HG03571 (cell line): ENCODE data around the gene CDCA8.
"Not testable (repeated sequence)": the region's sequence is repeated elsewhere in the genome, so short reads cannot be mapped to it uniquely, and the experiment has no call there.

Experiments
- ATAC-seq: cut with Tn5 transposase; IDR thresholded peaks from one replicate; pipeline ENCODE4 v1.9.1; 2021; ENCODE audit not compliant: unreplicated experiment

CDCA8 gene

DNA sequence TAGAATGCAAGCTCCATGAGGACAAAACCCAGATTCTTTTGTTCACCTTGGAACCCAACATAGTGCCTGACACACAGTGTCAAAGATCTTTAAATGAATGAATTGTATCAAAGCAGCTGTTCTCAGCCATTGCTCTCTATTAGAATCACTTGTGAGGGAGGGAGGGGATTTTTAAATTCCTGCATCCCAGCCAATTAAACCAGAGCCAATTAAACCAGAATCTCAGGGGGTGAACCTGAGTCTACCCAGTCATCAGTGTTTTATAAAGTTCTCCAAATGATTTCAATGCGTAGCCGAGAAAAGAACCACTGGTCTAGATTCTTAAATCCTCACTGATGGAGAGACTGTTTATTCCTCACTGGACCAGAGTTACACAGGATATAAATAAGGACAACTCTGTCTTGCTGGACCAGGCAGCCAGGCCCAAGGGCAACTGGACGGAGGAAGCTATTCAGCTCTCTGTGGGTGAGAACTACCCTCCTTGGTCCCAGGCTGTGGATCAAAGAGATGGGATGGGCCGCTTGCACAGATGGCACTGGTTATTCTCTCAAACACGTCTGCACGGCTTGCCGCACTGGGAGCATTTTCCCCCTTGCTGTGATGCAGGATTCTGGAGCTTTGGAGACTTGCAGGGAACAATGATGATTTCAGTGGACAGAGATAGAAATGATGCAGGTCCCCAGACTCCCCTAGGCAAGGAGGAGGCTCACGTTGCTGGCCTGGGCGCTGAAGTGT, 20.0 kb upstream of the CDCA8 start:
- ATAC-seq, result no peak

GRCh38 chr1:37673920-37674319, 18.4 kb upstream of the CDCA8 start:
- ATAC-seq, result no peak

- no peak for ATAC-seq
These were observed 15.8 kb upstream of the CDCA8 start for GRCh38 chr1:37676281-37677142.

DNA sequence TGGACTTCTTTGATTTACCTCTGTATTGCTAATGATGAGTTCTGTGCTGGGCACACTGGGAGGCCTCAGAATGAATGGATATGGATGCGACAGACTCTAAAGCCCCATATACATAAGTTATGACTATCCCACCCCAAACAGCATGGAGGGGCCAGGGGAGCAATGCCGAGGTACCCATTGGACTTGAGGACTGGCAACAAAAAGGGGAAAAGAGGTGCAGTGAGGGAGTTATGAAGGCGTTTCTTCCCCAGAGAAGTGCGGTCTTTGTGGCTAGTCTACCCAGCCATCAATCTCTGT, 15.2 kb upstream of the CDCA8 start:
- no peak for ATAC-seq

- ATAC-seq, result no peak
These were observed 14.5 kb upstream of the CDCA8 start for GRCh38 chr1:37677808-37678207.

GRCh38 chr1:37680933-37681332, 11.4 kb upstream of the CDCA8 start:
- no peak for ATAC-seq

GRCh38 chr1:37682334-37682987, 9.9 kb upstream of the CDCA8 start:
- no peak for ATAC-seq

GRCh38 chr1:37684182-37684581, 8.1 kb upstream of the CDCA8 start:
- ATAC-seq, result not testable (repeated sequence)

DNA sequence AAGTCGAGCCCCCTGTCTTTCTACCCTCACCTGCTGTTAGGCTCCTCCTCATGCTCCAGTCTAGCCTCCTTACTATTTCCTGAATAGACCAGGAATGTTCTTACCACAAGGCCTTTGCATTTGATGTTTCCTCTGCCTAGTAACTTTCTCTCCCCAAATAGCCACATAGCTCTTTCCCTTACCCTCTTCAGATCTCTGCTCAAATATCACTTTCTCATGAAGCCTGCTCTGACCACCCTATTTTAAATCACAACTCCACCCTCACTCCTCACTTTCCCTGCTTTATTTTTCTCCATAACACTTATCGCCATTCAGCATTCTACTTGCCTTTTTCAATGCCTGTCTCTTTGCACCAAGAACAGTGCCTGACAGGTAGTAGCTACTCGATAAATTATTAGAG, 6.6 kb upstream of the CDCA8 start:
- ATAC-seq, result no peak

DNA sequence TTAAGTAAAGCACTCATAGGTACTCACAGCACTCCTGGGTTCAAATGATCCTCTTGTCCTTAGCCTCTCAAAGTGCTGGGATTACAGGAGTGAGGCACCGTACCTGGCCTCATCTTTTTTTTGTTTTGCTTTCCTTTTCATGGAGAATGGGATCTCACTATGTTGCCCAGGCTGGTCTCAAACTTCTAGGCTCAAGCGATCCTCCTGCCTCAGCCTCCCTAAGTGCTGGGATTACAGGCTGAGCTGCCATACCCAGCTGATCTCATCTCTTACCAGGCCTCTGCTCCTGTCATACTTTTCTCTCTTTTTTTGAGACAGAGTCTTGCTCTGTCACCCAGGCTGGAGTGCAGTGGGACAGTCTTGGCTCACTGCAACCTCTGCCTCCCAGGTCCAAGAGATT, 4.6 kb upstream of the CDCA8 start:
- not testable (repeated sequence) for ATAC-seq

- no peak for ATAC-seq
These were observed 3.4 kb upstream of the CDCA8 start for GRCh38 chr1:37688926-37689325.

DNA sequence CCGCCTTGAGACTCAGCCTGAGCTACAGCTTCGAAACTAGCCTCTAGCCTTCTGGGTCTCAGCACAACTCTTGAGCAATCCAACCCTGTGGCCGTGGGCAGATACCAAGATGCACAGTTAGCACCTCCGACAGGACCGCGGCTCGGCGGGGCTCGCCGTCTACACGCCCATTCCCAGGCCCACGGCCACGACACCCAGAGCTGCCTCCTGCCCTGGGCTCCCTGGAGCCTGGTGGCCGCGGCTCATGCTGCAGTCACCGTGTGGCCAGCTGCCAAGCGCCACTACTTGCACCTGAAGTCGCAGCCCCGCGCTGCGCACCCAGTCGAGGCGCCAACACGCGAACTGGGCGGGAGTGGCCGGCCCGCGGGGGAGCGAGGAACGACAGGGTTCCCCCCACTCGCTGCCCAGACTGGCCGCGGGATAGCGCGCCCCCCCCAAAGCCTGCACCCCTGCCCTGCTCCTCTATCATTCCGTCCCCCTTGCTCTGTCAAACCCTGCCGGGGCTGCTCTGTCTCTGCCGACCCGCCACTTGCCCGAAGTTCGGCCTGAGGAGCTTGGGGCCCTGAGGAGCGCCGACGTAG, 729 bp upstream of the CDCA8 start:
- ATAC-seq, result peak; percentile 5

DNA sequence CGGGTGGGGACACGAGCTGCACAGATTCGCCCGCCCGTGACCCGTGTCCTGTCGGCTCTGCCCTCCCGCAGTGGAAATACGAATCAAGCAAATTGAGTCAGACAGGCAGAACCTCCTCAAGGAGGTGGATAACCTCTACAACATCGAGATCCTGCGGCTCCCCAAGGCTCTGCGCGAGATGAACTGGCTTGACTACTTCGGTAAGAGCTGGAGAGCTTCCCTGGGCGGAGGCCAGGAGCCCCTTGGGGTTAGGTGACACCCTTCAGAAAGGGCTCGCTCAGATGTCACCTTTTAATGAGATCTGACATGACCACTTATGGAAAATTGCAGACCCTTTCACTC, 489 bp downstream of the CDCA8 start:
- ATAC-seq, result no peak

DNA sequence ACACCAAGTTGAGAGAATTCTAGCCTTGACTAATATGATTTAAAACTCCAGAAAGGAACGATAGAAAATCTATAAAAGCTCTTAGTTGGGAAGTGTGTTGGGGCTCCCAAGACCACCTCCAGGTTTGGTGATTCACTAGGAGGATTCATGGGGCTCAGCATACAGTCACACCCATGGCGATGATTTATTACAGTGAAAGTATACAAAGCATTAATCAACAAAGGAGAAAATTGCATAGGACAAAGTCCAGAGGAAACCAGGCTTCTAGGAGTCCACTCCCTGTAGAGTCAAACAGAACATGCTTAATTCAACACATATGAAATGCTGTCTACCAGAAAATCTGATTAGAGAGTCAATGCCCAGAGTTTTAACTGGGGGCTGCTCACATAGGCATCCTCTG, 4.8 kb downstream of the CDCA8 start:
- ATAC-seq, result no peak

GRCh38 chr1:37697737-37698136, 5.4 kb downstream of the CDCA8 start:
- ATAC-seq, result no peak

DNA sequence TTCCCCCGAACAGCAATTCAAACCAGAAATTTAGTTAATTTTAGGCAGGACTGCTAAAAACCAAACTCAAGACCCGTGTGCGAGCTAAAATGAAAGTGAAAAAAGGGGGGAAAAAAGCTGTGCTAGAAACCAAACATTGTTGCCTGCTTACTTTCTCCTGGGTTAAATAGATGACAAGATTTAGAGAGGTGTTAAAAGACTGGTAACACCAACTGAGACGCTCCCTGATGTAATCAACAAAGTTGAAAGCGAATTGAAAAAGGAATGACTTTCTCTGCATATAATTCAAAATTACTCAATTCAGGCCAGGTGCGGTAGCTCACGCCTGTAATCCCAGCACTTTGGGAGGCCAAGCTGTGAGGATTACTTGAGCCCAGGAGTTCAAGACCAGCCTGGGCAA, 6.8 kb downstream of the CDCA8 start:
- no peak for ATAC-seq

GRCh38 chr1:37701051-37701450, 8.7 kb downstream of the CDCA8 start:
- ATAC-seq, result no peak

- no peak for ATAC-seq
These were observed 10.7 kb downstream of the CDCA8 start for GRCh38 chr1:37703061-37703460.

DNA sequence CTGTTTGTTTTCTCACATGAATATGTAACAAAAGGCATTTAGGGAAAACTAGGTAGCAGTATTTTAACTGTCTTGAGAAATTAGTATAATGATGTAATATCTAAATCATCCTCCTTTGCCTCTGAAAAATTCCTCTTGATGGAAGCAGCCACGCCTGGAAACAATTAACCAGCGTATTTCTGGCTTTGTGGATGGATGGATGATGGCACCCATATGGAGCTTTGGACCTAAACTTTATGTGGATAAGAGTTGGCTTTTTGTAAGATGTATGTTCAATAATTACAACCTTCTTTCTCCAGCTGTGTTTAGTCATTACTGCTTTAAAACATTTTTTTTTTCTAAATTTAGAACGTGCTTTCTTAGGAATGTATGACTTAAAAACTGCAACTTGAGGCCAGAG, 12.7 kb downstream of the CDCA8 start:
- no peak for ATAC-seq

GRCh38 chr1:37705399-37705798, 13.1 kb downstream of the CDCA8 start:
- ATAC-seq, result no peak

DNA sequence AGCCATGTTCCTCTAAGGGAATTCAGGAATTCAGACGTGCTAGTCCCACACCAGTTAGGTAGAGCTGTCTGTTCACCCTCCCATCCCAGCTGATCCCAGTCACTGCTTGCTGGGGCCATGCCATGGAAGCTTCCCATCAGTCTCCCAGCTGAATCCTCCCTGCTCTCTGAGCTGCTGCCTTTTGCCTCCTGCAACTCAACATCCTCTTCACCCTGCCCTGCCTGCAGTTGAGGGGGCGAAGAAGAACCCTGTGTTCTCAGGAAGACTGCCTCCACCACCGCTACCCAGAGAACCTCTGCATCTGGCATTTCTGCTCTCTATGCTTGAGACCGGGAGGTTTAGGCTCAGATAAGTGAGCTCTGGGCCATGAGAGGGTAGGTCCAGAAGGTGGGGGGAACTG, 16.2 kb downstream of the CDCA8 start:
- ATAC-seq, result no peak

DNA sequence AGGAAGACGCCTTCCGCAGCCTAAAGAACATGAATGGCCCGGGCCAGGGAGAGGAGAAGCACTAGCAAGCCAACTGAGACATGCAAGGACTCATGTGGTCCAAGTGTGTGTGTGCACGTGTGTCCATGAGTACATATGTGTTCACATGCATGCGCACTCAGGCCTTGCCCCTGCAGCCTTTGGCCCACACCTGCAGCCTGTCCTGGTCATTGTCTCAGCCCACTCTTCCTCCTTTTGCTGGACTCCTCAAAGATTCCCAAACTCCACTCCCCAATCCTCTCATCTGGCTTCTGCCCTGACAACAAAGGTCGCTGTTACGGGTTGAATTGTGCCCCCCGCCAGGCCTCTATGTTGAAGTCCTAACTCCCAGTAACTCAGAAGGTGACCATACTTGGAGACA, 21.9 kb downstream of the CDCA8 start:
- no peak for ATAC-seq
